Frontal cortex (tissue), 4 donors: ENCODE measurements around the gene CATSPER2. TPM values are rescaled to one million over a fixed set of nuclear protein-coding genes. Genes with fewer than 3 reads are reported as not detected.
"Not testable (repeated sequence)": the region's sequence is repeated elsewhere in the genome, so short reads cannot be mapped to it uniquely, and the experiment has no call there.

ENCODE experiments used
- DNase-seq, 2 donors: peaks; one replicate each; pipeline ENCODE4 v3.0.0; 2012; ENCODE audit warnings: low spot score in 2 of 2
- FAIRE-seq: peaks from 2 replicates; lab custom pipeline; 2012; peaks lifted over from hg19 to GRCh38; lab: Jason Lieb, UNC
- small RNA-seq: library from RNA; depleted of rRNA; stranded (forward); fragments of <200 nt; gene quantifications from one replicate; pipeline ENCODE3, GENCODE V24; 2014
- total RNA-seq: library from RNA; depleted of rRNA; stranded (reverse); fragments of >200 nt; gene quantifications from one replicate; pipeline ENCODE4 v1.2.3, GENCODE V29; 2014
- donor health status: control.
- donor health status: control.
- donor health status: control.

CATSPER2 gene
- total RNA-seq, 1 donor from 2014 or later: 5.3 TPM

GRCh38 chr15:43599131-43599530 lies 49.5 kb downstream of the CATSPER2 start:
- FAIRE-seq, DNase-seq: not testable (repeated sequence)

DNA sequence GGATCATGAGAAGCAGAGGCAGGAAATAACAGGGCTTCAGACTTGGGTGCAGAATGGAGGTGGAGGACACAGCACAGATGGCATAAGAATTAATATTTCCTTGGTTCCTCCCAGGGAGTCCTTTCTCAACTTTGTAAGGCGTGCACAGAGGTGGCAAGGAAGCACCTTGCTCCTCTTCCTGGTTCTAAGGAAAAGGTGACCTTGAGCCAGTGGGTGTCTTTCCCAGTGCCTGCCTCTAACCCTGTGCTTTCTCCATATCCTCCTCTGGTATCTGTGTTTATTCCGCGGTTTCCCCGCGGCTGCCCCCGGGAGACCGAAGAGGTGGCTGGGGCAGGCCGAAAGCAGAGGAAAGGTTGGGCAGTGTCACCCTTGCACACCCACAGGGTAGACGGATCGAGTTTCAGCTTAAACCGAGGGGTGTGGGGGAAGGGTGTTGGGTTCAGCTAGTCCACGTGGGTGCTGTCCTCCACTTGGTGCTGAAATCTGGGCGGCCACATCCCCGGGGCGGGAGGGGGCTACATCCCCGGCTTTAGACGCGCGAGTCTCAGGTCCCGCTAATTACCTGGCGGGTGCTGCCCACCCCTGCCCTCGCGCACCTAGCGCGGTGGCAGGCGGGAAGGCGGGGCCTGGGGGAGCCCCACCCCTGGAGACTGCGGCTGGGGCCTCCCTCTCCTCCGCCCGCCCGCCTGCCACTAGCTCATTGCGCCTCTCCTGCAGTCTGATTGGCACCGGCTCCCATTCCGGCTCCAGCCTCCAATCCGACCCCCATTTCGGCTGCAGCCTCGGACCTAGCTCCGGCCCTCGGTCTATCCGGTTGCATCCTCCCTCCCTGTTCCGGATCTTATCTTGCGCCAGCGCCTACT lies 55.1 kb downstream of the CATSPER2 start, which contains the start of gene CKMT1B:
Gene CKMT1B (plus strand): TSS at position 700 of the 863 bp plus-strand sequence. CDS start 192 bp downstream, outside the sequence.
- FAIRE-seq, DNase-seq: not testable (repeated sequence)

GRCh38 chr15:43592841-43593240 lies 55.8 kb downstream of the CATSPER2 start:
- FAIRE-seq, DNase-seq: not testable (repeated sequence)

GRCh38 chr15:43589778-43590466 lies 58.7 kb downstream of the CATSPER2 start, which contains the start of gene PPIP5K1:
Gene PPIP5K1, minus strand, starts transcription at chr15:43590208. Its CDS starts 5,704 bp downstream, at chr15:43584504.
- not testable (repeated sequence) for DNase-seq, FAIRE-seq

Small RNAs within 50 kb of the gene (small RNA-seq; reads per million reads assigned to genes)
- not detected for gene PDIA3P2
- not detected for gene RNU6-554P
- not detected for gene RNU6-610P

Other genes starting within 250 kb of the CATSPER2 start
- 157 TPM for gene TP53BP1, start 155.7 kb downstream of the CATSPER2 start, total RNA-seq
- gene MAP1A, start 131.2 kb downstream of the CATSPER2 start, total RNA-seq: 24.5 TPM
- gene PPIP5K1, start 58.6 kb downstream of the CATSPER2 start, total RNA-seq: 21.6 TPM
- 7.7 TPM for gene CKMT1B, start 54.8 kb downstream of the CATSPER2 start, total RNA-seq
- under 0.01 TPM for gene STRC, start 30.0 kb downstream of the CATSPER2 start, total RNA-seq
- gene CKMT1A, start 45.0 kb upstream of the CATSPER2 start, total RNA-seq: 6.5 TPM
- 34.2 TPM for gene PDIA3, start 97.6 kb upstream of the CATSPER2 start, total RNA-seq
- gene ELL3, start 128.1 kb upstream of the CATSPER2 start, total RNA-seq: 1.2 TPM
- 53.0 TPM for gene SERF2, start 143.5 kb upstream of the CATSPER2 start, total RNA-seq
- gene SERINC4, start 151.4 kb upstream of the CATSPER2 start, total RNA-seq: 0.41 TPM
- gene HYPK, start 151.8 kb upstream of the CATSPER2 start, total RNA-seq: 5.7 TPM
- gene MFAP1, start 175.8 kb upstream of the CATSPER2 start, total RNA-seq: 27.3 TPM
- gene WDR76, start 178.2 kb upstream of the CATSPER2 start, total RNA-seq: 16.7 TPM